C1 segment of cervical spinal cord (tissue), 14 donors: ENCODE measurements around the gene DGKD.
"Not testable (repeated sequence)": the region's sequence is repeated elsewhere in the genome, so short reads cannot be mapped to it uniquely, and the experiment has no call there.

ENCODE experiments used
- DNase-seq, 14 donors: peaks; one replicate each; lab custom pipeline; 2025; lab: John Stamatoyannopoulos, UW

Gene DGKD

DNA sequence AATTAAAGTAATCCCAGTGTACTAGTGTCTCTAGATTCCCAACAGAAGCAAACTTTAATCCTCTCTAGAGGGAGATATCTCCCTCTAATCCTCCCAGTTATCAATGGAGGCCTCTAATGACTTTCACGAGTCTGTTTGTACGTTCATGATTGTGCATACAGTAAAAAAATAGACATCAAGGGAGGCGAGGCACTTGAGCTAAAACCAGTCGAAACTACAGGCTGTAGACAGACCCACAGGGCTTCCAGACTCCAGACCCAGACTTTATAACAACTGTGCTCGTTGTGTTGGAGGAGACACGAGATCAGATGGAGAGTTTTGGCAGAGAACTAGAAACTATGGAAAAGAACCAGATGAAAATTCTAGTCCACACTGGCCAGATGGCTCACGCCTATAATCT is 7.0 kb downstream of the DGKD start:
- no peak for DNase-seq

DNA sequence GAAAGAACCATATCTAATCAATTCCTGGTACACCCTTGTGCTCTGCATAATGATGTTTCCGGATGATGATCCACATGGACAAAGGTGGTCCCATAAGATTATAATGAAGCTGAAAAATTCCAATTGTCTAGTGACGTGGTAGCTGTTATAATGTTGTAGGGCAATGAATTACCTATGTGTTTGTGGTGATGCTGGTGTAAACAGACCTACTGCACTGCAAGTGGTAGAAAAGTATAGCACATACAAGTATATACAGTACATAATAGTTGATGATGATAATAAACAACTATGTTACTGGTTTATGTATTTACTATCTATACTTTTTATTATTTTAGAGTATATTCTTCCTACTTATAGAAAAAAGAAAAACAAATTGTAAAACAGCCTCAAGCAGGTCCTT is 8.4 kb downstream of the DGKD start:
- DNase-seq: no peak

- DNase-seq: no peak
Measured at GRCh38 chr2:233363744-233364235, 9.5 kb downstream of the DGKD start.

GRCh38 chr2:233365861-233366520 is 11.7 kb downstream of the DGKD start:
- peak in 2 of 14 donors; percentile 16 to 67 for DNase-seq

DNA sequence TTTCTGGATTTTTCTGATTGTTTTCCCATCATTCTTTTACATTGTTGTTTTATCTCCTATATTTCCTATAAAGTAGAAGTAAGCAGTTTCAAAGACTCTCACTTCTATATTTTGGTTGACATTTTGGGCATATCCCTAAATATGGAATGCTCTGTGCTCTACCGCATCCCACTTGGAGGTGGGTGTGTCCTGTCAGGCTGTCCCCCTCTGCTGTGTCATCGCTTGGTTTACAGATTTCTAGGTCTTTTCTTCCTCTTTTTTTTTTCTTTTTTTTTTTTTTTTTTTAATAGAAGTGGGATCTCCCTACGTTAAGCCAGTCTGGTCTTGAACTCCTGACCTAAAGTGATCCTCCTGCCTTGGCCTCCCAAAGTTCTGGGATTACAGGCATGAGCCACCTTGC is 13.3 kb downstream of the DGKD start:
- no peak for DNase-seq

DNA sequence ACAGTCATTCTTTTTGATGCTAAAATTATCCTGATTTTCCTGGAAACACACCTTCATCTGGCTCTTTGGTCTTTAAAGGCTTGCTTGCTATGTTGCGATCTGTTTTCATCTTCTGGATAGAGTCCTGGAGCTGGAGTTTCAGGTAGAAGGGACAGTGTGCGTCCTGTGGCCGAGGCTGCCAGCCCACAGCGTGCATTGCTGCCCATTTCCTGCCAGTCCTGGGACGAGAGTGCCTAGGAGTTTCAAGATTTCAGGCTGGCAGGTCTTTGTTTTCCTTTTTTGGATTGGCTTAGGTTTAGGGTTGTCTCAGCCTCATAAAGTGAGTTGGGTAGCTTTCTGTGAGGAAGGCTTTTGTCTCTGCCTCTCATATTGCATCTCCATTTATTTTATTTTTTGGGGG is 14.5 kb downstream of the DGKD start:
- peak in 1 of 14 donors; percentile 51 for DNase-seq

DNA sequence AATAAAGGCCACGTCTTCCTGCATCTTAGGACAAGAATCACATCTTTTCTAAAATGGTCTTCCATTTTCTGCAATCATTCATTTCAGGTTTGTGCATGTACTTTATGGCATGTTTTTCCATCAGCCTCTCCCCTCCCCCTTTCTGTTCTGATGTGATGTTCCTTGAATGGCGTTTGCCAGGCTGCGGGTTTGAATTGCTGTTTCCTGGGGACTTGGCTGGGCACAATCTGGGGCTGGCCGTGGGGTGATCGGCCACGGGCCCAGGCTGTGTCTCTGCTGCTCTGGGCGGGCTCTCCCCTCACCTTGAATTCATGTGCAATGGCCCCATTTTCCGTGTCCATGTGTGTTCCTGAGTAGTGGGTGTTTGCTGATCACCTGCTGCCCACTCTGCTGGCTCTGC is 15.2 kb downstream of the DGKD start:
- no peak for DNase-seq

DNA sequence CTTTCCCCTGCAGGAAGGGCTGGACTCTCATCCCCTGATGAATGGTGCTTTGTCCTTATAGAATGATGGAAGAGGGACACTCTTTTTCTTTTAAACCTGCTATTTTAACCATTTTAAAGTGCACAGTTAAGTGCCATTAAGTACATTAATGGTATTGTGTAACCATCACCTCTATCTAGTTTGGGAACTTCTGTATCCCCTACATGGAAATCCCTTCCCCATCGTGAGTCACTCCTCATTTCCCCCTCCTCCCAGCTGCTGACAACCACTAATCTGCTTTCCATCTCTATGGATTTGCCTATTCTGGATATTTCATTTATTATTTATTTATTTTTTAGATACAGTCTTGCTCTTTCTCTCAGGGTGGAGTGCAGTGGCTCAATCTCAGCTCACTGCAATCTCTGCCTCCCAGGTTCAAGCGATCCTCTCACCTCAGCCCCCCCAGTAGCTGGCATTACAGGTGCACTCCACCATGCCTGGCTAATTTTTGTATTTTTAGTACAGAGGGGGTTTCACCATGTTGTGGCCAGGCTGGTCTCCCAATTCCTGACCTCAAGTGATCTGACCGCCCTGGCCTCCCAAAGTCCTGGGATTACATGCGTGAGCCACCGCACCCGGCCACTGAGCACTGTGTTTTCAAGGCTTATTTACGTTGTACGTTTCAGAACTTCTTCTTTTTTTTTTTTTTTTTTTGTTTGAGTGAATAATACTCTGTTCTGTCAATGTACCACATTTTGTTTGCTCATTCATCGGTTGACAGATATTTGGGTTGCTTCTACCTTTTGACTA is 15.8 kb downstream of the DGKD start:
- no peak for DNase-seq

- no peak for DNase-seq
Measured at GRCh38 chr2:233371641-233372040, 17.3 kb downstream of the DGKD start.

GRCh38 chr2:233372855-233373254 is 18.6 kb downstream of the DGKD start:
- no peak for DNase-seq

DNA sequence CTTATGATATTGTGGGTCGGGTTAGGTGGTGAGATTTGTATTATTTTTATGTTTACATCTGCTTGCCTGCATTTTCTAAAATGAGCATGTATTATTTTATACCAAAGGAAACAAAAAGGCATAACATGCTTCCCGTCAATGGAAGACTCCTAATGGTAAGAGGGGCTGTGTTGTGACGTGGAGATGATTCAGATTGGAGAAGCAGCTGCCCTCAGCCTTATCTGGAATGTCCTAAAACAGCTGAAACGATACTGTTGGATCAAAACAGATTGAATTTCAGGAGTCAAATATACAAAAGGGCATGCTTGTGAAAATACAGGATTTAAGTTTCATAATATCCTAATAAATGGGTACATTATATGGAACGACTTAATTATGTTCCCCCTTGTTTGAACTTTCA is 19.0 kb downstream of the DGKD start:
- no peak for DNase-seq

DNA sequence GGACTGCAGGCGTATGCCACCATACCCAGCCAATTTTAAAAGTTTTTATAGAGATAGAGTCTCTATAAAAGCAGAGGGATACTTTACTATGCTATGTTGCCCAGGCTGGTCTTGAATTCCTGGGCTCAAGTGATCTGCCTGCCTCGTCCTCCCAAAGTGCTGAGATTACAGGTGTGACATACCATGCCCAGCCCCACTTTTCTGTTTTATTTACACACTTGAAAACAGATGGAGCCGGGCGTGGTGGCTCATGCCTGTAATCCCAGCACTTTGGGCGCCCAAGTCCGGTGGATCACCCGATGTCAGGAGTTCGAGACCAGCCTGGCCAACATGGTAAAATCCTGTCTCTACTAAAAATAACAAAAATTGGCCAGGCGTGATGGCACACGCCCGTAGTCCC is 20.5 kb downstream of the DGKD start:
- not testable (repeated sequence) for DNase-seq

- DNase-seq: no peak
Measured at GRCh38 chr2:233375490-233376314, 21.4 kb downstream of the DGKD start.

DNA sequence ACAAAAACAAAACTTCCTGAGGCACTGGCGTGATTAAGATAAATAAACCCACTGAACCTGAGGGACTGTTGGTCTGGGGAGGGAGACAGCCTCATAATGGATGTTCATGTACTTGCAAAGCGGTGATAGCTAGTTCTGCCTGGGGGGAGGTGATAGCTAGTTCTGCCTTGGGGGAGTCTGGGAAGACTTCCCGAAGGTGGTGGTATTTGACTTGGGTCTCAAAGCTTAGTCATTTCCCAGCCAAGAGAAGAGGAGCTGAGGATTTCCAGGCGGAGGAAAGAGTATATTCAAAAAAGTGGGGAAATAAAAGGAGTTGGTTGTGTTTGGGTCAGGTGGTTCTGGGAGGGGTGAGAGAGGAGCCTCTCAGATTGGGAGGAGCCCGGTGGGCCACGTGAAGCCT is 24.7 kb downstream of the DGKD start:
- DNase-seq: no peak

DNA sequence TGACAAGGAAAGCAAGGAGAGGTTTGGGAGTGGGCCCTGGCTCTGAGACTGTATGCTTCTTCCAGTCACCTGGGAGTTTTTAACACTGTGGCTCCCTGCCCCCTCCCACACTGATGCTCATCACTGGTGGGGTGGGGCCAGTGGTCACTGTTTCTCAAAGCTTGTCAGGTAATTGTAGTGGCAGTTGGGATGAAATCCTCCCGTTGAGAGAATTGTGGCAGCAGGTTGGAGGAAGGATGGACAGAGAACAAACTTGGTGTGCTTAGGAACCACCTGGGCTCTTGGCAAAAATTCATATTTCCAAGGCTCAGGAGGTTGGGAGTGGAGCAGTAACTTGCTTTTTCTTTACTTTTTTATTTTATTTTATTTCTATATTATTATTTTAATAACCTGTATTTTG is 25.1 kb downstream of the DGKD start:
- peak in 1 of 14 donors; percentile 73 for DNase-seq

DNA sequence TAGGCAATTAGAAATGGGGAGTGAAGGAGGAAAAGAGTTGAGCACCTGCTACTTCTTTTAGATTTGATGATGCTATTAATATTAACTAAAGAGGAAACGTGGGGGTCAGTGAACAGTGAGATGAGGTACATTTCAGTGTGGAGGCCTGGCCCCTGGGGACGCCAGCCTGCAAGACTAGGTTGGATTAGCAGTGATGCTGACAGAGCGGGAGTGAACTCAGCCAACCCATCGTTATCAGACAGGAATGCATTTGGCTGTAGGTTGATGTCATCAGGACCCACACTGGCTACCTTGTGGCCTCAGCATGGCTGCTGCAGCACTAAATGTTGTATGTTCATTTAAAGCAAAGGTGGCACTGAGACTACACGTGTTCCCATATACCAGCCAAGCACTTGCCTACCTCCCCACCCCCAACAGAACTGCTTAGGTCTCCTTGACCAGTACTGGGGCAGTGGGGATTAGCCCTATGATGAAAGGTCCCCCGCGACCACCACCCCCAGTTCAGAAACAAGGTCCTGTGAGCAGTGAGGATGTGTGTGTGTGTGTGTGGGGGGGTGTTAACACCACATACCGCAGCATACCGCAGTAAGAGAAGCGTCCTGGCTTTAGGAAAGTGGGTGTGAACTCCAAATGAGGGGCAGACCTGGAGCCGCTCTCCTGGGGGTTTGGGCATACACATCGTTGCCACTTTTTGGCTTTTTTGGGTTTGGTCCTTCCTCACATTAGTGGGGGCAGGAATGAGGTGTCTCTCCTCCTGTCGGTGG is 26.0 kb downstream of the DGKD start:
- DNase-seq: peak in 1 of 14 donors; percentile 67

DNA sequence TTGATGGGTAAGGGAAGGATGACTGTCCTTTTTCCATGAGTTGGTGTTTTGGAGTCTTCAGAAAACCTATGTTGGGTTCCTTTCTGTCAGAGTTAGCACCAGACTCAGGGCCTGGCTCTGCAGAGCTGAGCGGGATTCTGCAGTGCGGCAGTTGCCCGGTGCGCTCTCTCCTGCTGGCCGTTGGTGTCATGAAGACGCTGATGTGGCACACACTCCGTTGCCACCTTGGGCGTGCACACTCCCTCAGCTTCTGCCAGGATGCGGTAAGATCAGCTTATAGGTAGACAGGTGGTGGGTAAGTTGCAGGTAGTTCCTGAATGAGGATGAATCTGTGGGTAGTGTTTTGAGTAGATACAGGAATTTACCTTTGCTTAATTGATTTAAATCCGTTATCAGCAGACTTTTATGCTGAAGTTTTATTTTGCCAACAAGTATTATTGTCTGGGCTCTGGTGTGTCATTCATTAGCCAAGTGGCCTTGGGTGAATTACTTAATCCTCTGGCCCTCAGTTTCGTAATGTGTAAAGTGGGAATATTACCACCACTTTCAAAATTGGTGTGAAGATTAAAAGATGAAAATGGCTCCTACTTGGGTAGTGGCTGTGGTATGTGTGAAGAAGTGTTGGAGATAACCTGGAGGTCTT is 26.8 kb downstream of the DGKD start:
- DNase-seq: peak in 1 of 14 donors; percentile 70

DNA sequence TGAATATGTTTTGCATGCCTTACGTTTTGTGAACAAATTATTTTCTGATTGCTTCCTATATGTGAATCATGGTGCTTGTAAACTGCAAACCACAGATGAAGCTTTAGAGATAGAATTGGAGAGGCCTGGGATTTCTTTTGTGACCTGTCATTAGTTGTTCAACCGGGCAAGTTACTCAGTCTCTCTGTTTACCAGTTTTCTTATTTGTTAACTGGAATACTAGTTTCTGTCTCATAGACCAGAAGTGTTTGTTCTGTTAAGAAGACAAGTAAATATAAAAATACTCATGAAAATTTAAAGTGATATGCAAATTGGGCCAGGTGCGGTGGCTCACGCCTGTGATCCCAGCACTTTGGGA is 27.3 kb downstream of the DGKD start:
- DNase-seq: no peak

GRCh38 chr2:233384015-233384414 is 29.7 kb downstream of the DGKD start:
- DNase-seq: no peak

DNA sequence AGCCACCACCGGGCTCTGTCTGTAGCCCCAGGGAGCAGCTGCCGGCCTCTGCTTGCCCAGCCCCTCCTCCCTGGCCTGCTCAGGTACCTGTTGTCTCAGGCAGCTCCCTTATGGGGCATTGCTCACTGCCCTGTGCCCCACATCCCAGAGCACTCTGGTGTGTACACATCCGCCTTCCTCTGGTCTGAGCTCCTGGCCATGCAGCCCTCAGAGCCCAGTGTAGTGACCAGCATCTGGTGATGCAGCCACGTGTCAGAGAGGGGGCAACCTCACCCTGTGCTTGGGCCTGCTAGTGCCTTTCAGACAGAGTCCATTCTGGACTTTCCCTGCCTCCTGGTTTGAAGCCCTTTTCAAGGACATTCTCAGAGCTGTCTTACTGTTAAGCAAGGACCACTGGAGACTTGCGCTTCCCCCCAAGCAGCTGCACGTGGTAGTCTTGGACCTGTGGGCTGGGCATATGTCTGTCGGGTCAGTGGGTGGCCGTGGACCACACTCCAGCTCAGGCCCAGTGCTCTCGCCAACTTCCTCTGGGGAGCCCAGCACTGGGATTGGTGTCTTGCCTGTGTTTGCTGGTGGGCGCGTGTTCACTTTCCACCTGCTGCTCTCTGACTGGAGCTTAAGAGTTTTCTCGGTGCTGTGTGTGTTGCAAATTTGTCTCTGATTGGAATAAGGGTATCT is 30.7 kb downstream of the DGKD start:
- DNase-seq: peak in 2 of 14 donors; percentile 10 to 15
